Upper lobe of left lung (tissue), 6 donors: ENCODE measurements around the gene RPLP1. TPM values are rescaled to one million over a fixed set of nuclear protein-coding genes. Genes with fewer than 3 reads are reported as not detected.

ENCODE experiments used
- ATAC-seq, 2 donors: fragments of 200-7000 bp; cut with Tn5 transposase; one replicate each; pipeline ENCODE4 v1.9.1; 2022; ENCODE audit warnings: mild to moderate bottlenecking in 2 of 2, moderate library complexity in 2 of 2; ENCODE audit not compliant: low FRiP score in 2 of 2
- DNase-seq, 2 donors: peaks; one replicate each; pipeline ENCODE4 v3.0.0-alpha.2; 2019 to 2020
- H3K27ac ChIP-seq, 4 donors: fragments of 200-600 bp; sonication (generic); one replicate each; pipeline ENCODE4 v1.5.1; 2016 to 2019
- H3K27me3 ChIP-seq, 4 donors: fragments of 200-600 bp; sonication (generic); one replicate each; pipeline ENCODE4 v1.5.1; 2017 to 2019
- H3K36me3 ChIP-seq, 4 donors: fragments of 200-600 bp; sonication (generic); one replicate each; pipeline ENCODE4 v1.5.1; 2016 to 2019
- H3K4me1 ChIP-seq, 4 donors: fragments of 200-600 bp; sonication (generic); one replicate each; pipeline ENCODE4 v1.5.1; 2018 to 2019
- H3K4me3 ChIP-seq, 4 donors: fragments of 200-600 bp; sonication (generic); one replicate each; pipeline ENCODE4 v1.5.1; 2017 to 2019; ENCODE audit warnings: mild to moderate bottlenecking in 2 of 4, moderate library complexity in 1 of 4
- H3K9me3 ChIP-seq, 4 donors: fragments of 200-600 bp; sonication (generic); one replicate each; pipeline ENCODE4 v1.5.1; 2018 to 2019
- CTCF ChIP-seq, 6 experiments: fragments of 450-650 bp in 4 of 6; fragments of 200-600 bp in 2 of 6; sonication (generic) in 2 of 6; IDR thresholded peaks; one replicate each; pipeline ENCODE4 v1.5.1; 2016 to 2019; ENCODE audit warnings: antibody characterized with exemption in 6 of 6
- EP300 ChIP-seq, 4 donors: sonication (generic); formaldehyde crosslinking; IDR thresholded peaks; one replicate each; pipeline ENCODE4 v1.5.1; 2017; ENCODE audit warnings: antibody characterized with exemption in 4 of 4, control low read depth in 2 of 4
- POLR2A ChIP-seq, 4 donors: fragments of 450-650 bp; IDR thresholded peaks; one replicate each; pipeline ENCODE4 v1.5.1; 2016 to 2017; ENCODE audit warnings: antibody characterized with exemption in 4 of 4, mild to moderate bottlenecking in 2 of 4
- POLR2AphosphoS5 ChIP-seq, 2 donors: sonication (generic); formaldehyde crosslinking; IDR thresholded peaks; one replicate each; pipeline ENCODE4 v1.5.1; 2017; ENCODE audit warnings: antibody characterized with exemption in 2 of 2
- WGBS, 2 donors: methylation state at CpG; one replicate each; pipeline ENCODE4 v1.1.5; 2017 to 2018; 5-methylcytosine and 5-hydroxymethylcytosine counted together
- total RNA-seq, 6 donors: library from RNA; depleted of rRNA in 4 of 6; stranded (reverse); fragments of >200 nt in 4 of 6; gene quantifications; one replicate each; pipeline versions ENCODE4 v1.1.0 to v1.2.1, GENCODE V29; 2016 to 2021
- donor health status: DM: no; HTN: no; CAD: no; lungs with moderate emphysema.
- donor health status: DM: no; HTN: yes; CAD: no; lungs with severe emphysema.

Gene RPLP1
- total RNA-seq, 6 donors from 2014 or later, result 339 to 1,933 (median 538) TPM

- Histone ChIP-seq H3K9me3 (no peaks in the 10 kb centered on the region), H3K27ac (peak overlapping the region in 2 of 4 donors; percentile 15 to 40), H3K36me3 (peaks cover 14 to 37% (median 20%) of the 10 kb centered on the region in 4 donors), H3K4me3 (no peak overlapping the region), H3K27me3 (no peaks in the 10 kb centered on the region), H3K4me1 (peaks cover 21 to 53% (median 36%) of the 10 kb centered on the region in 4 donors)
- no peak for ATAC-seq
- TF ChIP-seq EP300 (IDR thresholded peaks at IDR 0.05) (no peak), POLR2A (IDR thresholded peaks at IDR 0.05) (no peak), CTCF (IDR thresholded peaks at IDR 0.05) (no peak), POLR2AphosphoS5 (IDR thresholded peaks at IDR 0.05) (no peak)
- WGBS, 2 donors, result 46 to 61% methylated on average over 2 of the region's 2 CpGs
- DNase-seq, result peak in 1 of 2 donors; percentile 52
These were observed 6.4 kb downstream of the RPLP1 start for GRCh38 chr15:69459066-69459465.

- no peak for ATAC-seq
- no peak for TF ChIP-seq POLR2A (IDR thresholded peaks at IDR 0.05)
- TF ChIP-seq CTCF (IDR thresholded peaks at IDR 0.05), result no peak
- TF ChIP-seq POLR2AphosphoS5 (IDR thresholded peaks at IDR 0.05), result no peak
- TF ChIP-seq EP300 (IDR thresholded peaks at IDR 0.05), result no peak
- Histone ChIP-seq H3K4me3 (no peak overlapping the region), H3K36me3 (peaks cover 13 to 23% (median 16%) of the 10 kb centered on the region in 4 donors), H3K27me3 (no peaks in the 10 kb centered on the region), H3K9me3 (no peaks in the 10 kb centered on the region), H3K27ac (peak overlapping the region in 1 of 4 donors; percentile 40), H3K4me1 (peaks cover 8 to 42% (median 24%) of the 10 kb centered on the region in 4 donors)
- WGBS, 2 donors, result 33 to 47% methylated on average over 1 of the region's 1 CpG
- no peak for DNase-seq
These were observed 7.9 kb downstream of the RPLP1 start for GRCh38 chr15:69460481-69460880.

- peak; percentile 36 to 91 for DNase-seq
- peak overlapping the region; percentile 44 to 63 (median 52) for H3K4me3 ChIP-seq
These were observed 9.4 kb downstream of the RPLP1 start for GRCh38 chr15:69462030-69462492.

GRCh38 chr15:69462493-69463181, 10.0 kb downstream of the RPLP1 start:
- ATAC-seq (peak; percentile 97 to 98), DNase-seq (peak; percentile 97 to 98)
- no peaks in the 10 kb centered on the region for H3K9me3 ChIP-seq
- peaks cover 8 to 47% (median 29%) of the 10 kb centered on the region in 4 donors for H3K4me1 ChIP-seq
- H3K36me3 ChIP-seq, result peaks cover 0 to 1% (median 0%) of the 10 kb centered on the region in 4 donors
- WGBS, 2 donors, result 1 to 6% methylated on average over 25 to 30 of the region's 46 CpGs
- no peaks in the 10 kb centered on the region for H3K27me3 ChIP-seq
- H3K4me3 ChIP-seq, result peak overlapping the region; percentile 44 to 63 (median 52)
- peak in 1 of 4 donors; percentile 46 for TF ChIP-seq EP300 (IDR thresholded peaks at IDR 0.05)
- peak; percentile 48 to 93 for TF ChIP-seq POLR2AphosphoS5 (IDR thresholded peaks at IDR 0.05)
- peak in 3 of 4 donors; percentile 56 to 94 (median 71) for TF ChIP-seq POLR2A (IDR thresholded peaks at IDR 0.05)
- peak; percentile 83 to 97 (median 94) for TF ChIP-seq CTCF (IDR thresholded peaks at IDR 0.05)
- H3K27ac ChIP-seq, result peak overlapping the region; percentile 86 to 94 (median 91)

More at GRCh38 chr15:69462030-69462492, 9.4 kb downstream of the RPLP1 start:
- ATAC-seq, result peak; percentile 1 to 3
- peaks cover 0 to 7% (median 2%) of the 10 kb centered on the region in 4 donors for H3K36me3 ChIP-seq
- 57 to 80% methylated on average over 6 to 23 of the region's 23 CpGs for WGBS, 2 donors
- peaks cover 8 to 47% (median 24%) of the 10 kb centered on the region in 4 donors for H3K4me1 ChIP-seq
- peak overlapping the region; percentile 86 to 94 (median 91) for H3K27ac ChIP-seq
- no peaks in the 10 kb centered on the region for H3K27me3 ChIP-seq
- no peaks in the 10 kb centered on the region for H3K9me3 ChIP-seq
- TF ChIP-seq EP300 (IDR thresholded peaks at IDR 0.05), result no peak
- no peak for TF ChIP-seq POLR2AphosphoS5 (IDR thresholded peaks at IDR 0.05)
- TF ChIP-seq POLR2A (IDR thresholded peaks at IDR 0.05), result no peak
- TF ChIP-seq CTCF (IDR thresholded peaks at IDR 0.05), result no peak
